EH (cell line): Measurements from ENCODE around the gene NMNAT1.
"Not testable (repeated sequence)": the region's sequence is repeated elsewhere in the genome, so short reads cannot be mapped to it uniquely, and the experiment has no call there.

Experiments used
- DNase-seq: peaks from one replicate; pipeline ENCODE4 v3.0.0-alpha.2; 2015; ENCODE audit warnings: low read depth

The NMNAT1 gene

DNA sequence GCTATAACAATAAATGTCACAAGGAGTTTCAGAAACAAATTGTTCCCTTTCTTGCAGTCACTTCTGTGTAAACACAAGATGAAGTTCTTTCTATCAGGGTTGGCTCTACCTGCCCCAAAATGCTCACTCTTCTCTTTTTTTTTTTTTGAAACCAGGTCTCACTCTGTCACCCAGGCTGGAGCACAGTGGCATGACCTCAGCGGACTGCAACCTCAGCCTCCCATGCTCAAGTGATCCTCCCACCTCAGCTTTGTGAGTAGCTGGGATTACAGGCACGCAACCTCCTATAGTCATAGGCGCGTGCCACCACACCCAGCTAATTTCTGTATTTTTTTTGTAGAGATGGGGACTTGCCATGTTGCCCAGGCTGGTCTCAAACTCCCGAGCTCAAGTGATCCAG is 22.7 kb upstream of the NMNAT1 start:
- no peak for DNase-seq

DNA sequence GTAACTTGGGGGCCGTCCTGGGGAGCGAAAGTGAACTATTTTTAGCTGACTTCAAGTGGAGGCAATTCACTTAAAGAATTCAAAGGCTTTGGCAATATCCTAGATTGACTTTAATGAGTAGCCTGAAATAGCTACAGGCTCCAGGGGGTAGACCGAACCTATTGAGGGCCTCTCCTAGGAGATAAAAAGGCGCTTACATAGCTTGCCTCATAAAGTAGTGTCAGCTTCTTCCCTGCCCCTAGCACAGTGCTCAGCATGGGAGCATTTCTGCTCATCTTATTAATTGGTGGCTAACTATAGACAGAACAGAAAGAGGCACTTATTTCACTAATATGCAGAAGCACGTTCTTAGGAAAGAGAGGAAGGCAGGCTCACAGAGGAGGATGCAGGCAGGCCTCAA is 20.9 kb upstream of the NMNAT1 start:
- peak; percentile 51 for DNase-seq

DNA sequence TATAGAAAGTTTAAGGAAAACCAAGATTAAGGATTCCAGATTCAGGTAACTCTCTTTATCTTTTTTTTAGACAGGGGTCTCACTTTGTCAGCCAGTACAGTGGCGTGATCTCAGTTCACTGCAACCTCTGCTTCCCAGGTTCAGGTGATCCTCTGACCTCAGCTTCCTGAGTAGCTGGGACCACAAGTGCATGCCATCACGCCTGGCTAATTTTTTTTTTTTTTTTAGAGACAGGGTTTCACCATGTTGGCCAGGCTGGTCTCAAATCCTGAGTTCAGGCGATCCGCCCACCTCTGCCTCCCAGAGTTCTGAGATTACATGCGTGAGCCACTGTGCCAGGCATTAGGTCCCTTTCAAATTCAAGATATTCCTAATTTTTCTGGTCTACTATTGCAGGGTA is 16.0 kb upstream of the NMNAT1 start:
- DNase-seq = no peak

DNA sequence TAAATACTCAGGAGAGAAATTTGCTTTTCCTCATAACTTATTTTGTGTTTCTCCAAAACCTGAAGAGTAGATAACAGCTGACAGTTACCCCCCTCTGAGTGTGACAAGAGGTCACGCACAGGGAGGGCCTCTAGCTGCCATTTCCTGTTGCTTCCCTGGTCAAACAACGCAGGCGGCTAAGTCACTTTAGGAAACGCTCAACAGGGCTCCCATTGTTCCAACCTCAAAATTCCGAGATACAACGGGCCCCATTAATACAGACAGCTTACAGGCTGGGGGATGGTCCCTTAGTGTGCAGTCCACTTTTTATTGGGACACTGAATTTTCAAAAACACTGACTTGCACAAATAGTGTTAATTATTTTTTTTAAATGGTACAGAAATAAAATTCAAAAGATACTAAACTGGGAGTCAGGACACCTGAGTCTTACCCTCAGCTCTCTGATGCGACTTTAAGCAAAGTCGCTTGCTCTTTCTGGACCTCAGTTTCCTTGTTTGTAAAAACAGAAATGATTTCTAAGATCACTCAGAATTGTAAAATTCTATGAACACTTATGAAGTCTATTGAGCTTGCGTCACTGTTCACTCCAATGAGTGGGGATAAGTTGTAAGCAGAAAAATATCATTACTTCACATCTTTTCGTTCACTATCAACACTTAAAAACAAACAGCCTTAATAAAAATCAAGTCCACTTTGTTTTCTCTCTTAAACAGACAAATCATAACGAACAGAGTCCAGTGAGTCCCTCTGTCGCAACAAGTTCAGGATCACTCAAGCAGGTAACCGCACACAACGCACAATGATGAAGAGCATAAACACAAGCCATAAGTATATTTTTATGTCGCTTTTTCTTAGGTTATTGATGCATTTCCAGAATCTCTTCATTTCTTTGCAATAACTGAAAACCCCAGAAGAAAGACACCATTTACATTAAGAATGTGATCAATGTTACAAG is 13.6 kb upstream of the NMNAT1 start:
- no peak for DNase-seq

DNA sequence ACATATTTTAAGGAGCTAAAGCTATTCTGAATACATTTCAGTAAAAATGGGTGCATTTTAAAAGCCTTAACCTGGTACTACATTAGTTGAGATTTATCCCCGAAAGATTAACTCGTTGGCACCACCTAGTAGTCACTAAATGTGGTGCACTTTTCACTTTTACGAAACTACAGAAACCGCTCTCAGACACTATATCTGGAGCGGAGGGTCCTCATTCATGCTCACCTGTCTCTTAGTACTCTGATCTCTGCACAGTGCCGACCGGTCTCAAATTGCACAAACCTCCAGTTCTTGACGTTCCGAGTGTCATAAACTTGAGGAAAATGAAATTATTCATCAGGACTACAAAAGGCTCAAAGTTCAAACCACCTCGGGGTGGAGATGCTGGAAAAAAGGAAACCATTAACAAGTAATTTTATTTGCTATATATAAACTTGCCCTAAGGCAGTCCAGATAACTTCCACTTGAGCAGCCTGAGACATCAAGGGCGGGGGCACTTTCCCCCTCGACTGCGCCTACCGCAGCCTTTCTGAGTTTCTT is 806 bp upstream of the NMNAT1 start:
- DNase-seq = peak; percentile 70

DNA sequence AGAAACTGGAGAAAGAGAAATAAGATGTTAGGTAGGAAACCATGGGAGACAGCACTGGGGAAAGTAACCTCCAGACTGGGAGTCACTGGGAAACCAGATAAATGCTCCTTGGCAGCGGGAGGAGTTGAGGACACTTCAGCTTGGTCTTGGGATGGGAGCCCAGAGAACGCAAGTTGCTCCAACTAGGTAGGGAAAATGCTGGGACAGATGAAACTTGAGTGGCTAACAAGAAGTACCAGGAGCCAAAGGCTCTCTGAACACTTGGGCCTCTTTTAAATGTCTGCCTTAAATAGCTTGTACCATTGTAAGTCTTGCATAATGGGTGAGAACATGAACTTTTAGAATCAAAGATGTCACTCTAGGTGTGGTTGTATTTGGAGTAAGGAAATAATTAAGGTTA is 3.0 kb downstream of the NMNAT1 start:
- no peak for DNase-seq

DNA sequence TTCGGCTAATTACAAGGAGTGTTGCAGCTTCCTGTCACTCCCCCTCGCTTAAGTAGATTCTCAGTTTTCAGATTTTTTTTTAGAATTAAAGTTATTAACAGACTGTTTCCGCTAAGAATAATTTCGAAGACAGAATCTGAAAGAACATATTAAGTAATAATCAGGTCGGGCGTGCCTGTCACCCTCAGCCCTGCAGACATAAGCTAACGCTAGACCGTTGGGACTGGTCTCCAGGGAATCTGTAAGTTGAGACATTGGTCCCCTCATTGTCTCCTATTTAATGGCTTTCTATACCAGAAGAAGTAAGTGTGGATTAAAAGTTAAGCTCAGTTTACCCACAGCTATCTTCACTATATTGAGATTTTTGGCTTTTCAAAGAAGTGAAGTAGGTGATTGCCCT is 14.5 kb downstream of the NMNAT1 start:
- DNase-seq = no peak

DNA sequence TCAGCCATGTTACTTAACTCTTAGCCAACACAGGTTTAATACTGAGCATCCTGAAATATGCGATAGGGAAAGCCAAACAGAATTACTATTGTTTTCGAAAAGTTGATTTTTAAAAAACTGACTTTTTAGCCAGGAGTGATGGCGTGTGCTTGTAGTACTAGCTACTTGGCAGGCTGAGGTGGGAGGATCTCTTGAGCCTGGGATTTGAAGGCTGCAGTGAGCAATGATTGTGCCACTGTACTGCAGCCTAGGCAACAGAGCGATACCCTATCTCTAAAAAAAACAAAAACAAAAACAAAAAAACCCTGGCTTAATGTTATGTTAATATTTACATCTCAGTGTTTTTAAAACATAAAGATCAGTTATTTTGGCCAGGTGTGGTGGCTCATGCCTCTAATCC is 16.7 kb downstream of the NMNAT1 start:
- DNase-seq = no peak

DNA sequence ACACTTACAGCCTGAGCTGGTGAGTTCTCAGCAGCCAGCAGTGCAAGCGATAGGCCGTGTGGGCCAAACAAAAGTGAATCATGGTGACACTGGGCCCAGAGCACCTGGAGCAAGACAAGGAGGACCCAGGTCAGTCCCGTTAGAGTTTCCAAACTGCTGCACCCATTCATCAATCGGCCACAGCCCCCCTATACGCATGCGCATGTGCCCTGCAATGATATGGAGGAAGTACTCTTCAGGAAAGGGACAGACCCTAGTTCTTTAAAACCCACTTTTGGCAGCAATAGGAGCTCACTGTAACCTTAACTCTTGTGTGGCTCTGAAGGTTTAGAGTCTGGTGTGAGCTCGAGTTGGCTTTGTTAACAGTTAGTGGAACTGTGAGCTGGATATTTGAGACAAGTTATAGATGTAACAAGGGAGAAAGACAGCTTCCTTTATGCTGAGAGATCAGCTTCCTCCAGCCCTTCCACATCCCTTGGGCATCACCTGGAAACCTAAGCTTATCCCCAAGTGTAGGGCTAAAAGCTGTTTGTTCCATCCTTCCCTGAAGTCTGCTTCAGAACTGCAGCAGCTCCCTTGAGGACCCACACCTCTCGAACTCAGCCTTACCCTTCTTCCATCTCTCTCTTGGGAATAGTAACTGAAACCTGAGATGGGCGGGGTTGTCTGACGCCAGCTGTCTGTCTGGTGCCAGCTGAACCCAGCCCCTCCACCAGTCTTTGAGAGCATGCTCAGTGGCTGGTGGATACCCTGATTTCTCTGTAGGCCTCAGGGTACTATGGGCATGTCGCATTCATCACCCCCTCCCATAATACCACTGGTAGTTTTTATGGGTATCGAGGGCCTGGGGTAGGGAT is 17.7 kb downstream of the NMNAT1 start:
- DNase-seq = peak; percentile 9

DNA sequence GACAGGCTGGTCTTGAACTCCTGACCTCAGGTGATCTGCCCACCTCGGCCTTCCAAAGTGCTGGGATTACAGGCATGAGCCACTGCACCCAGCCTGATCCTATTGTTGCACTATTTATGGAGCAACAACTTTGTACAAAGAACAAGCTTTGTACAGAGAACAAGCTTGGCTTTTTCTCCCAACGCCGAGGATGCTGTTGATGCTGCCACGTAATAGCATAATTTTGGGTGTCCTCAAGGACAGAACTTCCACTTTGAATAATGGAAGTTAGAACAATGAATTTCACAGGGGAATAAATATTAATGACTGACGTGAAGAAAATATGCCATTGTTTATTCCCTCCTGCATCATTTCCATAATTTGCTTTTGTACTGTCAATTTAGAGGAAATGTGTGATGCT is 41.0 kb downstream of the NMNAT1 start:
- DNase-seq = no peak

DNA sequence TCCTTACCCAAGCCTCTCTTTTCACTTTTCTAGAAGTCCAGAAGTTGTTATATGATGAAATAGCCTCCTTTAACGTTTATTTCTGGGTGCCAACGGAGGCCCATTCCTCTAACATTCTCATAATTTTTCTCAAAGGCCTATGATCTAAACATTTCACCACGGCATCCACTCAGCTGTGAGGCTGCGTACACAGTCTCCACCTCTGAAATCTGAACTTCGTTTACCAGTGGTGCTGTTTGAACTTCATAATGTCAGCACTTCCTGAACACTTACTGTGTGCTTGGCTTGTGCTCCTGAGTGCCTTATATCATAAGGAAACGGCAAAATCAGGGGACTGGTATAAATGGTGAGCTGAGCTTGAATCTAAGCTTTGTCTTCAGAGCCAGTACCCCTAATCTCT is 41.7 kb downstream of the NMNAT1 start:
- peak; percentile 5 for DNase-seq

DNA sequence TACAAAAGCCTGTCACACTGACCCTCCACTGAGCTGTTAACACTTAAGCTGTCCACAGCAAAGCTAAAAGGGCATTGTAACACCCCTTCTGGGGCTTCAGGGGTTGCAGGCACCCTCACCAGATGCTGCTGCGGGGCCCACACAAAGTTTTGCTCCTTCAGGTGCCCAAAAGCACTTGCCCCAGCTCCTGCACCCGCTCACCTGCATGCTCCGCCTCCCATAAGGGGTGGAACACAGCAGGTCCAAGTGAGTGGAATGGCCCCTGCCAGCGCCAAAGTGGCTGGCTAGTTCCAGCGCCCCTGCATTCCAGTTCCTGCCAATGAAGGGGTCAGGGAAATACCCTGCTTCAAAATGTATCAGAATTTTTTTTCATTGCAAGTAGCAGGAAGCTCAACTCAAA is 46.5 kb downstream of the NMNAT1 start:
- no peak for DNase-seq

DNA sequence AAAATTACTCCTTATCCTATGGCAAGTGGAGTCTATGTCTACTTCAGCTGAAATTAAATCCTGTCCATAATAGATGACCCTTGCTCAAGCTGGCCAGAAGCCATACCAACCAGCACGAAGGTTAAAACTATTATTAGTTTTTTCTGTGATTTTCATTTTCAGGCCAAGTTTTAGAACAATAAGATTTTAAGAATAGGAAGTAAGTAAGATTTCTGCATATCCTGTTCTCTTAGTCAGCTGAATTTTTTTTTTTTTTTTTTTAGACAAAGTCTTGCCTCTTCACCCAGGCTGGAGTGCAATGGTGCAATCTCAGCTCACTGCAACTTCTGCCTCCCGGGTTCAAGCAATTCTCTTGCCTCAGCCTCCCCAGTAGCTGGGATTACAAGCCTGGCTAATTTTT is 47.7 kb downstream of the NMNAT1 start:
- DNase-seq = no peak

DNA sequence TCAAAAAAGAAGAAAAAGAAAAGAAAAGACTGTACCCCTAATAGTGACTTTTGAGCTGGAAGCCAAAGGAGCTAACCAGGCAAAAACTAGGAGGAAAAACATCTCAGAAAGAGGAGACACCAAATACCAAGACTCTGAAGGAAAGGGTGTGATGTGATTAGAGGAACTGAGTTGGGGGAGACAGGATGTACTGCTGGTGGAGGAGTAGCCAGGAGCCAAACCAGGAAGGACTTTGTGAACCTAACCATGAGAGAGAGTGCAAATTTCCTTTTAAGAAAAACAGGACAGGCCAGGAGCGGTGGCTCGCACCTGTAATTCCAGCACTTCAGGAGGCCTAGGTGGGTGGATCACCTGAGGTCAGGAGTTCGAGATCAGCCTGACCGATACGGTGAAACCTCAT is 49.6 kb downstream of the NMNAT1 start:
- no peak for DNase-seq

DNA sequence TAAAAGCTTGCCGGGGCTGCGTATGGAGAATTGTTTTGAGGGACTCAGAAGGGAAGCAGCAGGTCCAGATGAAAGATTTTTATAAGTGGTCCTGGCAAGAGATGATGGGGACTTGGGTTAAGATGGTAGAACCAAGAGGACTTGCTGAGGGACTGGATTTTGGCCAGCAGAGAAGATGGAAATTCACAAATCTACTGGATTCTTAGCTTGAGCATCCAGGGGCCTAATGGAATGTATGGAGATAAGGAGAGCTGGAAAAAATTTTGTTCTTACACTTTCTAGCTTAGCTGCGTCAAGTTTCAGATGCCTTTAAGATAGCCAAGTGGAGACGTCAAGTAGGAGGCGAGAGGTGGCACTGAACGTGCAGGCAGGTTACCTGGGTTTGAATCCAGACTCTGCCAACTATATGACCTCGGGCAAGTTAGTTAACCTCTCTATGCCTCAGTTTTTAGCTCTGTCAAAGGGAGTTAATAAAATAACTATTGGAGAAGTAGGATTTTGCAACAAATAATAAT is 50.3 kb downstream of the NMNAT1 start:
- DNase-seq = no peak

DNA sequence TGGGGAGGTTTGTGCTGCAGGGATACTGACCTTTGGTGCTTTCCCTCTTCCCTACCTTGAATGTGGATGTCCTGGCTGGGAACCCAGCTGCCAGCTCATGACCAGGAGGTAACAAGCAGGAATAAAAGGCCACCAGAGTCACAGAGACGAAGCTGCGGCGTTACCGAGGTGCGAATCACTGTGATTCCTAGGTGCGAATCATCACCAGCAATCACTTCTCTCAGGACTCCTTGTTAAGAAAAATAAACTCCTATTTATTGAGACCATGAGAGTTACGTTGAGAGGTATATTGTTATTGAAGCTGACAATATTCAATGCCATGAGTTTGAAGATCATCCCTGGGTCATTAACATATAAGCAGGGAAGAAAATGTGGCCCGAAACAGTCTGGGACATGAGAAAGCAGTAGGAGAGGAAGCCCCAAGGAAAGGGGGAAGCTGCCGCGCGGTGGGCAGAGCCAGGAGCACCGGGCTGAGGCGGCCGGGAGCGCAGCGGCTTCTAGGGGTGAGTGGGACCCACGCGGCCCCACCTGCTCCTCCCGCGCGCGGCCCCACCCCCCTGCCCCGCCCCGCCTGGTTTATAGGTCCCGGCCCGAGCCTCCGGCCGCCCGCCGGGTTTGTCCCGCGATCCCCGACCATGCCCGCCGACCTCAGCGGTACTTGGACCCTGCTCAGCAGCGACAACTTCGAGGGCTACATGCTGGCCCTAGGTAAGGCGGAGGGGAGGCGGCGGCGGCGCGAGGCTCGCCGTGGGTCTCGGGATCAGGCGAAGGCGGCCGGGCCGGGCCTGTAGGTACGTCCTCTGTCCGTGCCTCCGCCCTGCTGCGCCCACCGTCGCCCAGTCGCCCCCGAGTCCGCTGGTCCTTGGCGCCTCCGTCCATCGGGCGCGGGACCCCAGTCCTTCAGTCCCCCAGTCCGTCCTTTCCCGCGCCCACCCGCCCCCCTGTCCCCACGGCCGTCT is 53.6 kb downstream of the NMNAT1 start, which contains the start of gene RBP7:
TSS of gene RBP7 (plus strand) at position 605 of the 959 bp plus-strand sequence. CDS start at position 636, 31 bp downstream.
- DNase-seq = peak; percentile 15

DNA sequence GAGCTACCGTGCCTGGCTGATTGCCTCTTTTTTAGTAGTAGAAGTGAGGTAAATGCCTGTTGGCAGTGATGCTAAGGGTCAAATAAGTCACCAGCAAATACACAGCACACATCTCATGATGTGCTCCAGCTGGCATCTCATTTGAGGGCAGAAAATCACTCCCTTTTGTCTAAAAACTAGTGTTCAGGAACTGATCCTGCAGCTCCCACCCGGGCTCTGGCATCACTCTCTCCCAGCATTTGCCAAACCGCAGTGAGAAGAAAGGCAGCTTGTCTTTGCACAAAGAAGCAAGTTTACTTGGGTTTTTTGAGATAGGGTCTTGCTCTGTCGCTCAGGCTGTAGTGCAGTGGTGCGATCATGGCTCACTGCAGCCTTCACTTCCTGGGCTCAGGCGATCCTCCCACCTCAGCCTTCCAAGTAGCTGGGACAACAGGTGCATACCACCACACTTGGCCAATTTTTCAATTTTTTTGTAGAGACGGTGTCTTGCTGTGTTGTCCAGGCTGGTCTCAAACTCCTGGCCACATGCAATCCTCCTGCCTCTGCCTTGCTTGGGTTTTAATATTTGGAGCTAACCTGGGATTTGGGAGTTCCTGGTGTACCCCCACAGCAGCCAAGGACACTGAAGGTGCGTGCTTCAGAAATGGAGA is 57.9 kb downstream of the NMNAT1 start:
- no peak for DNase-seq

DNA sequence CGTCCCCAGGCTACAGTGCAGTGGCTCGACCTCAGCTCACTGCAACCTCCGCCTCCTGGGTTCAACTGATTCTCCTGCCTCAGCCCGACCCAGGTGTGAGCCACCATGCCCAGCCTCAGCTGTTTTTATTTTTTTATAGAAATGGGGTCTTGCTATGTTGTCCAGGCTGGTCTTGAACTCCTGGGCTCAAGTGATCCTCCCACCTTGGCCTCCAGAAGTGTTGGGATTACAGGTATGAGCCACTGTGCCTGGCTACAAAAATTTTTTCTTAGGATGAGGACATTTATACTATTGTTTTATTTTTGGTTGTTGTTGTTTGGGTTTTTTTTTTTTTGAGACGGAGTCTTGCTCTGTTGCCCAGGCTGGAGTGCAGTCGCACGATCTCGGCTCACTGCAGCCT is 62.0 kb downstream of the NMNAT1 start:
- DNase-seq = not testable (repeated sequence)

DNA sequence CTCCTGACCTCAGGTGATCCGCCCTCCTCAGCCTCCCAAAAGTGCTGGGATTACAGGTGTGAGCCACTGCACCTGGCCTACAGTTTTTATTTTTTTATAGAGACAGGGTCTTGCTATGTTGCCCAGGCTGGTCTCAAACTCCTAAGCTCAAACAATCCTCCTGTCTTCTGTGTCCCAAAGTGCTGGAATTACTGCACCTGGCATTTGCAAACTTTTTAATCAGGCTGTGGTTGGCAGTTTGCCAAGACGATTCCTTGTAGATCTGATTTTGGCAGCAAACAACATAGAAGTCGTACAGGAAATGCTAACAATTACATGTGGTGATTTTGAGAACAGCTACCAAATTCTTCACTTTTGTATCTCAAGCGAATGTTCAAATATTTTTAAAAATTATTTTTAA is 63.9 kb downstream of the NMNAT1 start:
- no peak for DNase-seq

DNA sequence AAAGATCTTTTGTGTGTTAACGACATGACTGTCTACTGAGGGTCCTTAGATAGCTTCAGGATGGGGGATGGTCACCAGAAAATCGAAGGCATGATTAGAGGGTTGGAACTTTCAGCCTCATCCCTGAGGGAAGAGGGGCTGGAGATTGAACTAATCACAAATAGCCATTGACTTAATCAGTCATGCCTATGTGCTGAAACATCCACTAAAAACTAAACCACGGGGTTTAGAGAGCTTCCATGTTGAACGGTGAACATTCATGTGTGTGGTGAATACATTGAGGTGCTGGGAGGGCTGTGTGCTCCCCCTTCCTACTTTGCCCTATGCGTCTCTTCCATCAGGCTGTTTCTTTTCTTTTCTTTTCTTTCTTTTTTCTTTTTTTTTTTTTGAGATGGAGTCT is 70.7 kb downstream of the NMNAT1 start:
- peak; percentile 37 for DNase-seq

DNA sequence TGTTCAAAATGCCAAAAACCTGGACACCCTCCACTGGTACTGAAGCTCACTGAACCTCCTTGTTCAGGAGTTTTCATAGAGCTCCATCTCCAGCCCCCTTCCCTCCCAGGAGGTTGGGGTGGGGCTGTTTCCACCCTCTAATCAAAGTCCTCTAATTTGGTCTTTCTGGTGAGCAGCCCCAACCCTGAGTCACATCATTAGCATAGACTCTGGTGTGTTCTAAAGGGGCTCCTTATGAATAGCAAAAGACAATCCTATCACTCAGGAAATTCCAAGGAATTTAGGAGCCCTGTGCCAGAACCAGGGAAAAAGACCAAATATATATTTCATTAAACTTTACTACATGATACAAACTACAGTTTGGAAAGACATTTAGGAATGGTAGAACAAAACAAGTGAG is 76.3 kb downstream of the NMNAT1 start:
- DNase-seq = peak; percentile 29
